HG03354 (cell line): ENCODE data around the gene SLC8A3.

ENCODE experiments used
- ATAC-seq: cut with Tn5 transposase; IDR thresholded peaks from one replicate; pipeline ENCODE4 v1.9.1; 2021; ENCODE audit warnings: mild to moderate bottlenecking; ENCODE audit not compliant: unreplicated experiment, poor library complexity, severe bottlenecking

Gene SLC8A3

DNA sequence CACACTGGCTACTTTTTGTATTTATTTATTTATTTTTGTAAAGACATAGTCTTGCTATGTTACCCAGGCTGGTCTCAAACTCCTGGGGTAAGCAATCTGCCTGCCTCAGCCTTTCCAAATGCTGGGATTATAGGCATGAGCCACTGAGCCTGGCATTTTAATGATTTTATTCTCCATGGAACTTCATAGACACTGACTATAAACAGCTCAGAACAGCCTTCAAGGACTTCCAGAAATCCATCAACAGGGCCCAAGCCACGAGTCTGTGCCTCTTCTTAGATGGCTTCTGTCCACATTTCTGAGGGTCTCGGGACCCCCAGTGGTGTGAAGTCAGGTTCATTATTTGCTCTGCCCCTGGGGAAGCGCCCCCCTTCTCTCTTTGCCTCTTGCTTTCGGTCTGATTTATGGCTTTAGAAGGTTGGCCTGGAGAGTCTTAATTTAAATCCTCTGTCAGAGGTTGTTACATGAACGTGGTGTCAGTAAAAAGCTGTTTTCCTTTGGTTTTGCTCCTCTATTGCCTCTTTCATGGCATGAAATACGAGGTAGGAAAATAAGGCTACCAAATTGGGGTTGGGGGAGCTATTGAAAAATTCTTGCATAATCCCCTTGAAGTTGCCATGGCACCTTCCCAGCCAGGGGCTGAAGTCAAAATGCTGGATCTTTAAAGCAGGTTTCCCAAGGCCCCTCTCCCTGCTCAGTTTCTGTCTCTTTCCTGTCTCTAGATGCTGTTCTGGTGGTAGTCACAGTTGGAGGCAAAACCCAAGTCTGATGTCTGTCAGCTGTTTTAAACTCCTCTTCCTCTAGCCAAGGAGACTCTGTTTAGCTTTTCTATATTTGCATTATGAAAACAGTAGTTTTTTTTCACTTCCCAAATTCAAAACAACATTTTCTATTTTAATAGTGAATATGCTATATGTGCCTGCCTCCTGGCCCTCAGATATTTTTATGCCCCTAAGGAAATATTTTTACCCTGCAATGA, 180.2 kb downstream of the SLC8A3 start:
- no peak for ATAC-seq

- ATAC-seq, result no peak
These were observed 182.1 kb downstream of the SLC8A3 start for GRCh38 chr14:70006699-70007098.

GRCh38 chr14:70005281-70005805, 183.4 kb downstream of the SLC8A3 start:
- no peak for ATAC-seq

- ATAC-seq, result no peak
These were observed 184.0 kb downstream of the SLC8A3 start for GRCh38 chr14:70004791-70005190.

DNA sequence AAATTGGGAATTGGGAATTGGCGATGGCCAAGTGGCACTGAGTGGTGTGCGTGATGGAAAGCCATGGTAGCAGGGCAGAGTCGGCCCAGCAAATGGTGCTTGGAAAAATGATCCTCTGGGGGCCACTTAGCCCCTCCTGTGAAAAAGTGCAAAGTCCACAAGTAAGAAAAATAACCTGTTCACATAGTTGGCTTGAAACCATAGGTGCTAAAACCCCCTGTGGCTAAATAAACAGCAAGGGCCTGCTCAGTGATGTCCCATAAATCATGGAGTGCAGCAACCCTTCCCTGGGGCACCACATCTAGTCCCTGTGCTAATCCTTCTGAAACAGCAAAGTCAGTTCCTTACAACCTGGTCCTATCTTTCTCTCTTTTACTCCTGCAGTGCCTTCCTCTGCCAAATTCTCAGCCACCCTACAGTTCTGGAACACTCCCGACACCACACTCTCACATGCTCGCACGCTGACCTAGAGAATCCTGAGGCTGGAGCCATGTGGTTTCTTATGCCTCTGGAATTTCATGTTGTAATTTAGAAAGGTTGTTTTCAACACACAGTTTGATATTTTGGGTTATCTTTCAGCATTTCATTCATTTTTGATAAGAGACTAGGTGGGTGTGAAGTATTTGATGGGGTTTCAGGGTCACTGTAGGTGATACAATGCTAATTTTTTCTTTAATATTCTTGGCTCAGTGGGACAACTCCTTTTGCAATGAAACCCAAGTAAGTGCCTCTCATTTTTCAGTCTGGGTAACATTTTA, 186.0 kb downstream of the SLC8A3 start:
- no peak for ATAC-seq

- ATAC-seq, result no peak
These were observed 188.2 kb downstream of the SLC8A3 start for GRCh38 chr14:70000601-70001000.

DNA sequence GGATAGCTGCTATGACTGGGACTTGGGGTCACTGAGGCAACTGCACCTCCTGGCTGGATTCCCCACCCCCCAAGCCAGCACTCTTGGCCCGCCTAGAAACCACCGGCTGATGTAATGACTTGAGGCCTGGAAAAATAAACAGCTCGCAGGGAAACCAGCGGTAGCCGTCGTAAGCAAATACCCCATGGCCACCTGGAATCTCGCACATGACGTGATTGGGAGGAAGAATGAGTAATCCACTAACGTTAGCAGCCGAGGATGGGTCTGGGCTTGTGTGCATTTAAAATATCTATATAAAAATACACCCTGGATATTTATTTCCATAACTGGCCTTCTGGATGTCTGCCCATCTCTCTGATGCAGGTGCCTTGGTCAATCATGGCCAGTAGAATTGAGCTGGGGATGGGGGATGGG, 189.5 kb downstream of the SLC8A3 start:
- no peak for ATAC-seq

DNA sequence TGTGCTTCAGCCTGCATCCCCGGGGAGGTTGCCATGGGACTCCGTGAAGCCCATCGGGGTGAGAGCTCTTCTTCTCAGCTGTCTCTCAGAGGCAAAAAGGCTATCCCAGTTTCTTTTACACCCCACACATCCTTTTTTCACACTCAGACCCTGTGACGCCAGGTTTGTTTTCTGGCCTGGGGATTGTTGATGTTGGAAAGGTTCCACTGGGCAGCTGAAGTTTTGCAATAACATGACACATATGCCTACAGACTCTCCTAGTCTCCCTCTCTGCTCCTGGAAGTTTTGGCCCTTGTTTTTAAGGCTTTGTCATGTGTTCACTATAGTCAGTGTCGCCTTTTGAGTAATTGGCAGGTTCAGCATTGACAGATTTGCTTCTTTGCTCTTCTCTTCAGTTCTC, 190.9 kb downstream of the SLC8A3 start:
- ATAC-seq, result no peak

GRCh38 chr14:69996216-69996615, 192.5 kb downstream of the SLC8A3 start:
- ATAC-seq, result no peak
